GM23338 (cell line): ENCODE data around the gene MRFAP1. TPM values are rescaled to one million over a fixed set of nuclear protein-coding genes. Genes with fewer than 3 reads are reported as not detected.

Source experiments
- ATAC-seq: fragments of 200-7000 bp; cut with Tn5 transposase; 3 replicates; pipeline ENCODE4 v1.9.1; 2020
- DNase-seq: peaks from one replicate; pipeline ENCODE4 v3.0.0-alpha.2; 2015; ENCODE audit warnings: low spot score
- H2AFZ ChIP-seq: fragments of 200-600 bp; sonication (generic); 2 replicates; pipeline ENCODE4 v1.8.0; 2016; ENCODE audit warnings: antibody characterized with exemption, mild to moderate bottlenecking, moderate library complexity
- H3F3A ChIP-seq: fragments of 200-600 bp; sonication (generic); replicated peaks from 2 replicates; pipeline ENCODE4 v1.8.0; 2017; ENCODE audit warnings: antibody characterized with exemption, mixed run types, low read depth
- H3K27ac ChIP-seq: fragments of 200-600 bp; sonication (generic); 2 replicates; pipeline ENCODE4 v1.6.1; 2016; ENCODE audit warnings: low read depth
- H3K27me3 ChIP-seq: fragments of 200-600 bp; sonication (generic); 2 replicates; pipeline ENCODE4 v1.8.0; 2016; ENCODE audit warnings: mild to moderate bottlenecking, mixed run types, moderate library complexity; ENCODE audit not compliant: insufficient read depth
- H3K36me3 ChIP-seq: fragments of 200-600 bp; sonication (generic); 2 replicates; pipeline ENCODE4 v1.8.0; 2016; ENCODE audit warnings: mild to moderate bottlenecking; ENCODE audit not compliant: insufficient read depth
- H3K4me1 ChIP-seq: fragments of 200-600 bp; sonication (generic); 2 replicates; pipeline ENCODE4 v1.8.0; 2016; ENCODE audit warnings: mild to moderate bottlenecking, moderate library complexity; ENCODE audit not compliant: insufficient read depth
- H3K4me2 ChIP-seq: fragments of 200-600 bp; sonication (generic); 2 replicates; pipeline ENCODE4 v1.7.1; 2017; ENCODE audit warnings: mixed run types
- H3K4me3 ChIP-seq: fragments of 200-600 bp; sonication (generic); 2 replicates; pipeline ENCODE4 v1.6.1; 2016; ENCODE audit warnings: mixed run types
- H3K79me2 ChIP-seq: fragments of 200-600 bp; sonication (generic); replicated peaks from 2 replicates; pipeline ENCODE4 v1.8.0; 2017; ENCODE audit warnings: mild to moderate bottlenecking; ENCODE audit not compliant: insufficient read depth
- H3K9me2 ChIP-seq: fragments of 200-600 bp; sonication (generic); 2 replicates; pipeline ENCODE4 v1.8.0; 2017; ENCODE audit not compliant: insufficient read depth
- H4K20me1 ChIP-seq: fragments of 200-600 bp; sonication (generic); replicated peaks from 2 replicates; pipeline ENCODE4 v1.8.0; 2017; ENCODE audit warnings: mild to moderate bottlenecking; ENCODE audit not compliant: insufficient read depth
- H3K27ac Mint-ChIP-seq: 2 replicates; pipeline ENCODE4 v1.8.0; 2020; ENCODE audit warnings: inconsistent platforms, mild to moderate bottlenecking, moderate library complexity, mixed read lengths
- H3K27me3 Mint-ChIP-seq: 3 replicates; pipeline ENCODE4 v1.8.0; 2022; ENCODE audit warnings: low read depth, mild to moderate bottlenecking, moderate library complexity, mixed read lengths, inconsistent platforms; ENCODE audit not compliant: insufficient read depth, poor library complexity
- H3K36me3 Mint-ChIP-seq: 3 replicates; pipeline ENCODE4 v1.8.0; 2021; ENCODE audit warnings: low read depth, mild to moderate bottlenecking, inconsistent platforms, moderate library complexity, mixed read lengths
- H3K4me1 Mint-ChIP-seq: 3 replicates; pipeline ENCODE4 v1.8.0; 2020; ENCODE audit warnings: mild to moderate bottlenecking, inconsistent platforms, mixed read lengths
- H3K4me3 Mint-ChIP-seq: 3 replicates; pipeline ENCODE4 v1.8.0; 2021; ENCODE audit warnings: moderate library complexity, mild to moderate bottlenecking, inconsistent platforms, mixed read lengths
- H3K9me3 Mint-ChIP-seq: 3 replicates; pipeline ENCODE4 v1.8.0; 2020; ENCODE audit warnings: moderate library complexity, mild to moderate bottlenecking, inconsistent platforms, mixed read lengths
- CREB1 ChIP-seq: fragments of 250-450 bp; sonication (Bioruptor Pico); IDR thresholded peaks from 2 replicates; pipeline ENCODE4 v1.5.0; 2020; ENCODE audit warnings: low read depth, mild to moderate bottlenecking, moderate library complexity
- CTCF ChIP-seq, 2 experiments: fragments of 200-600 bp in 1 of 2; sonication (generic) in 1 of 2; conservative IDR thresholded peaks; 2 replicates each; pipeline versions ENCODE4 v1.5.1 to v1.6.1; 2016 to 2017; ENCODE audit warnings: antibody characterized with exemption in 2 of 2, low read depth in 2 of 2, mild to moderate bottlenecking in 2 of 2, moderate library complexity in 1 of 2
- ETS1 ChIP-seq: IDR thresholded peaks from 2 replicates; pipeline ENCODE4 v1.6.1; 2016; ENCODE audit warnings: antibody characterized with exemption
- EZH2phosphoT487 ChIP-seq: fragments of 200-600 bp; sonication (generic); IDR thresholded peaks from one replicate; pipeline ENCODE4 v1.8.1; 2018; ENCODE audit warnings: antibody characterized with exemption; ENCODE audit not compliant: unreplicated experiment
- JUNB ChIP-seq: IDR thresholded peaks from one replicate; pipeline ENCODE4 v1.6.1; 2016; ENCODE audit warnings: antibody characterized with exemption; ENCODE audit not compliant: unreplicated experiment
- POLR2AphosphoS5 ChIP-seq: IDR thresholded peaks from 2 replicates; pipeline ENCODE4 v1.6.1; 2016; ENCODE audit warnings: antibody characterized with exemption, low read depth
- STAT1 ChIP-seq: IDR thresholded peaks from one replicate; pipeline ENCODE4 v1.6.1; 2016; ENCODE audit warnings: antibody characterized with exemption; ENCODE audit not compliant: unreplicated experiment
- ZNF114 ChIP-seq: fragments of 250-450 bp; sonication (Bioruptor Pico); IDR thresholded peaks from 2 replicates; pipeline ENCODE4 v1.5.0; 2020; ENCODE audit warnings: mild to moderate bottlenecking, moderate library complexity
- ZNF331 ChIP-seq: fragments of 250-450 bp; sonication (Bioruptor Pico); IDR thresholded peaks from 2 replicates; pipeline ENCODE4 v1.5.0; 2020; ENCODE audit warnings: low read depth, mild to moderate bottlenecking, moderate library complexity
- ZNF462 ChIP-seq: fragments of 250-450 bp; sonication (Bioruptor Pico); IDR thresholded peaks from 2 replicates; pipeline ENCODE4 v1.5.0; 2020; ENCODE audit warnings: mild to moderate bottlenecking, moderate library complexity
- polyA plus RNA-seq: library from polyadenylated mRNA; unstranded; fragments of >200 nt; fragmentation: Nextera tagmentation; extraction: Ambion mirVana; gene quantifications from 2 replicates; pipeline ENCODE4 v1.2.1, GENCODE V29; 2016
- total RNA-seq: library from RNA; depleted of rRNA; stranded (reverse); fragments of >200 nt; shearing (Covaris generic); gene quantifications from 2 replicates; pipeline ENCODE4 v1.2.3, GENCODE V29; 2014
- TF ChIP-seq, protein P1 (sequence below): IDR thresholded peaks from one replicate; pipeline ENCODE4 v1.6.1; 2018; ENCODE audit warnings: antibody characterized with exemption; ENCODE audit not compliant: unreplicated experiment

Gene MRFAP1
- total and polyA plus RNA-seq, 2 experiments from 2014 or later: 154 to 288 TPM

DNA sequence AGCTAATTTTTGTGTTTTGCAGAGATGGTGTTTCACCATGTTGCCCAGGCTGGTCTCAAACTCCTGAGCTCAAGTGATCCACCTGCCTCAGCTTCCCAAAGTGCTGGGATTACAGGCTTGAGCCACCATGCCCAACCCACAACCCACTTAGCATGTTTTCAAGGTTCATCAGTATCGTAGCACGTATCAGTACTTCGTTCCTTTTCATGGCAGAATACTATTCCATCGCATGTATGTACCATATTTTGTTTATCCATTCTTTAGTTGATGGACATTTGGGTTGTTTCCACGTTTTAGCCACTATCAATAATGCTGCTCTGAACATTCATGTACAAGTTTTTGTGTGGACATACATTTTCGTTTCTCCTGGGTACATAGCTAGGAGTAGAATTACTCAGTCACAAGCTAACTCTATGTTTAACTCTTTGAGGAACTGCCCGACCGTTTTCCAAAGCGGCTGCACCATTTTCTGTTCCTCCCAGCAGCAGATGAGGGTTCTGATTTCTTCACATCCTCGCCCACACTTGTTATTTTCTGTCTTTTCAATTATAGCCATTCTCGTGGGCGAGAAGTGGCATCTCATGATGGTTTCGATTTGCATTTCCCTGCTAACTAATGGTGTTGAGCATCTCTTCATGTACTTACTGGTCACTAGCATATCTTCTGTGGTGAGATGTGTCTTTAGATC, 33.0 kb upstream of the MRFAP1 start:
- Histone ChIP-seq H3K27me3 (no peaks in the 10 kb centered on the region), H2AFZ (no peak overlapping the region), H3K9me2 (no peaks in the 10 kb centered on the region), H3K79me2 (no peaks in the 10 kb centered on the region), H3K4me3 (no peak overlapping the region), H4K20me1 (no peaks in the 10 kb centered on the region), H3K36me3 (no peaks in the 10 kb centered on the region), H3F3A (no peaks in the 10 kb centered on the region), H3K27ac (no peak overlapping the region), H3K4me1 (no peaks in the 10 kb centered on the region), H3K4me2 (no peak overlapping the region)
- peaks cover 25% of the 10 kb centered on the region for H3K36me3 Mint-ChIP-seq
- no peak overlapping the region for H3K4me3 Mint-ChIP-seq
- DNase-seq (no peak), ATAC-seq (no peak)
- no peak overlapping the region for H3K27ac Mint-ChIP-seq
- peaks cover 13% of the 10 kb centered on the region; the same call in 2 of the 3 replicates for H3K9me3 Mint-ChIP-seq
- TF ChIP-seq ETS1: no peak
- TF ChIP-seq POLR2AphosphoS5: no peak
- no peak for TF ChIP-seq ZNF462 (CRISPR knock-in tag)
- no peak for TF ChIP-seq EZH2phosphoT487
- no peak for TF ChIP-seq ZNF114 (CRISPR knock-in tag)
- TF ChIP-seq, protein P1, sequence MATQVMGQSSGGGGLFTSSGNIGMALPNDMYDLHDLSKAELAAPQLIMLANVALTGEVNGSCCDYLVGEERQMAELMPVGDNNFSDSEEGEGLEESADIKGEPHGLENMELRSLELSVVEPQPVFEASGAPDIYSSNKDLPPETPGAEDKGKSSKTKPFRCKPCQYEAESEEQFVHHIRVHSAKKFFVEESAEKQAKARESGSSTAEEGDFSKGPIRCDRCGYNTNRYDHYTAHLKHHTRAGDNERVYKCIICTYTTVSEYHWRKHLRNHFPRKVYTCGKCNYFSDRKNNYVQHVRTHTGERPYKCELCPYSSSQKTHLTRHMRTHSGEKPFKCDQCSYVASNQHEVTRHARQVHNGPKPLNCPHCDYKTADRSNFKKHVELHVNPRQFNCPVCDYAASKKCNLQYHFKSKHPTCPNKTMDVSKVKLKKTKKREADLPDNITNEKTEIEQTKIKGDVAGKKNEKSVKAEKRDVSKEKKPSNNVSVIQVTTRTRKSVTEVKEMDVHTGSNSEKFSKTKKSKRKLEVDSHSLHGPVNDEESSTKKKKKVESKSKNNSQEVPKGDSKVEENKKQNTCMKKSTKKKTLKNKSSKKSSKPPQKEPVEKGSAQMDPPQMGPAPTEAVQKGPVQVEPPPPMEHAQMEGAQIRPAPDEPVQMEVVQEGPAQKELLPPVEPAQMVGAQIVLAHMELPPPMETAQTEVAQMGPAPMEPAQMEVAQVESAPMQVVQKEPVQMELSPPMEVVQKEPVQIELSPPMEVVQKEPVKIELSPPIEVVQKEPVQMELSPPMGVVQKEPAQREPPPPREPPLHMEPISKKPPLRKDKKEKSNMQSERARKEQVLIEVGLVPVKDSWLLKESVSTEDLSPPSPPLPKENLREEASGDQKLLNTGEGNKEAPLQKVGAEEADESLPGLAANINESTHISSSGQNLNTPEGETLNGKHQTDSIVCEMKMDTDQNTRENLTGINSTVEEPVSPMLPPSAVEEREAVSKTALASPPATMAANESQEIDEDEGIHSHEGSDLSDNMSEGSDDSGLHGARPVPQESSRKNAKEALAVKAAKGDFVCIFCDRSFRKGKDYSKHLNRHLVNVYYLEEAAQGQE: no peak
- no peak for TF ChIP-seq JUNB
- TF ChIP-seq ZNF331: no peak
- no peak for TF ChIP-seq STAT1
- TF ChIP-seq CREB1 (CRISPR knock-in tag): no peak
- TF ChIP-seq CTCF (conservative IDR thresholded peaks at IDR 0.05; ENCODE audit: low read depth in 2 of 2): no peak
- H3K4me1 Mint-ChIP-seq: no peaks in the 10 kb centered on the region; the same call in 2 of the 3 replicates
- H3K27me3 Mint-ChIP-seq: peaks cover 12% of the 10 kb centered on the region
